Measurements from ENCODE around the gene TBX15.

DNA sequence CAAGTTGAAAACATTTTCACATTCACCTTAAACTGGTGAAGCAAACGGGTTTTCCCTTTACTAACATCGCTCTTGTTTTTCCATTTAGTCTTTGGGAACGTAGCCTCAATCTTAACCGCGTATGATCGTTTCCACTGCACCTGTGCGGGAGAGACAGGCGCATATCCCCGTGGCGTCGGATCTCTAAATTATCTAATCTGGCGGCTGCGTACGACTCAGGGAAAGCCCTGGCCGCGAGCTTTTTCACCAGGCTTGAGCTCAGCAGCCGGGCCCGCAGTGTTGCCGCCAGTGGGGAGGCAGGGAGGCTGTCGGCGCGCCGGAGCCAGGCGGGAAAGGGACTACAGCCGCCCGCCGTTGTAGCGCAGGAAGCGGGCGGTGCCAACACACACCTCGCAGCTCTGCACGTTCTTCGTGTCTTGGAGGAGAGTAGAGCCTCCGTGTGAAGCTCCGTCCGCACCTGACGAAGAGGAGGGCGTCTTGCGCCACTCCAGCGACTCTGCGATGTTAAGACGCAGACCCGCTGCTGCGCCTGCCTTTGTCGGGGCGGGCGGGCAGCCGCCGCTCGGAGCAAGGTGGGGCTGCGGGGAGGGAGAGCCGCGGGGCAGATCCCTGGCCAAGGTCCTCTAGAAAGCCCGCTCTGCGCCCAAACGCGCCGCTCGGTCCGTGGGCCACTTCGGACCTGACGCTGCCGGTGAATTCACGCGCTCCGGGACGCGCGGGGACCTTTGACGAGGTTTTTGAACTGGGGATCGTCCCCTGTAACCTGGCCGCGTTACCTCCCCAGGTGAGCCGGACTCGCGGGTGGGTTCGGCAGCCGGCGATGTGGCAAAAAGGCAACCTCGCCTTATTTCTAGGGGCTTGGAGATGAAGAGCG lies 18.5 kb upstream of the TBX15 start:
- TF ChIP-seq, protein P1, sequence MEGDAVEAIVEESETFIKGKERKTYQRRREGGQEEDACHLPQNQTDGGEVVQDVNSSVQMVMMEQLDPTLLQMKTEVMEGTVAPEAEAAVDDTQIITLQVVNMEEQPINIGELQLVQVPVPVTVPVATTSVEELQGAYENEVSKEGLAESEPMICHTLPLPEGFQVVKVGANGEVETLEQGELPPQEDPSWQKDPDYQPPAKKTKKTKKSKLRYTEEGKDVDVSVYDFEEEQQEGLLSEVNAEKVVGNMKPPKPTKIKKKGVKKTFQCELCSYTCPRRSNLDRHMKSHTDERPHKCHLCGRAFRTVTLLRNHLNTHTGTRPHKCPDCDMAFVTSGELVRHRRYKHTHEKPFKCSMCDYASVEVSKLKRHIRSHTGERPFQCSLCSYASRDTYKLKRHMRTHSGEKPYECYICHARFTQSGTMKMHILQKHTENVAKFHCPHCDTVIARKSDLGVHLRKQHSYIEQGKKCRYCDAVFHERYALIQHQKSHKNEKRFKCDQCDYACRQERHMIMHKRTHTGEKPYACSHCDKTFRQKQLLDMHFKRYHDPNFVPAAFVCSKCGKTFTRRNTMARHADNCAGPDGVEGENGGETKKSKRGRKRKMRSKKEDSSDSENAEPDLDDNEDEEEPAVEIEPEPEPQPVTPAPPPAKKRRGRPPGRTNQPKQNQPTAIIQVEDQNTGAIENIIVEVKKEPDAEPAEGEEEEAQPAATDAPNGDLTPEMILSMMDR (IDR thresholded peaks at IDR 0.05; ENCODE audit: insufficient read depth, low read length, poor library complexity, severe bottlenecking): no peak
- no peak for TF ChIP-seq EZH2phosphoT487 (conservative IDR thresholded peaks at IDR 0.05; ENCODE audit: low read length)

Data from SU-DHL-6 (cell line).